Central memory CD8-positive, alpha-beta T cell (primary cell): Measurements from ENCODE around the gene APP.

Experiments
- ATAC-seq: fragments of 150-1000 bp; cut with Tn5 transposase; replicated peaks from 2 replicates; pipeline ENCODE4 v1.10.0; 2022; ENCODE audit warnings: mild to moderate bottlenecking, moderate FRiP score, moderate number of reproducible peaks; ENCODE audit not compliant: poor library complexity, severe bottlenecking; ENCODE audit errors: extremely low read depth
- DNase-seq, 2 donors: peaks; one replicate each; pipeline ENCODE4 v3.0.0; 2021; ENCODE audit warnings: low spot score in 2 of 2
- H3K27ac Mint-ChIP-seq: one replicate; pipeline ENCODE4 v1.8.0; 2022; ENCODE audit warnings: low read depth, mild to moderate bottlenecking, moderate library complexity, mixed read lengths
- H3K27me3 Mint-ChIP-seq: one replicate; pipeline ENCODE4 v1.8.0; 2022; ENCODE audit warnings: mixed read lengths
- H3K36me3 Mint-ChIP-seq: one replicate; pipeline ENCODE4 v1.8.0; 2022; ENCODE audit warnings: mild to moderate bottlenecking, moderate library complexity, mixed read lengths; ENCODE audit not compliant: insufficient read depth
- H3K4me1 Mint-ChIP-seq: one replicate; pipeline ENCODE4 v1.8.0; 2022; ENCODE audit warnings: mixed read lengths
- H3K4me3 Mint-ChIP-seq: one replicate; pipeline ENCODE4 v1.8.0; 2022; ENCODE audit warnings: mild to moderate bottlenecking, moderate library complexity, mixed read lengths
- H3K9me3 Mint-ChIP-seq: one replicate; pipeline ENCODE4 v1.8.0; 2022; ENCODE audit warnings: mixed read lengths

The APP gene

GRCh38 chr21:25896501-25897056 lies 274.0 kb downstream of the APP start:
- H3K4me1 Mint-ChIP-seq = no peaks in the 10 kb centered on the region
- no peaks in the 10 kb centered on the region for H3K9me3 Mint-ChIP-seq
- ATAC-seq = no peak
- no peak overlapping the region for H3K4me3 Mint-ChIP-seq
- H3K36me3 Mint-ChIP-seq = peaks cover 3% of the 10 kb centered on the region
- DNase-seq = no peak
- H3K27ac Mint-ChIP-seq = no peak overlapping the region
- H3K27me3 Mint-ChIP-seq = peaks cover 13% of the 10 kb centered on the region

- no peak overlapping the region for H3K4me3 Mint-ChIP-seq
- H3K4me1 Mint-ChIP-seq = no peaks in the 10 kb centered on the region
- H3K36me3 Mint-ChIP-seq = no peaks in the 10 kb centered on the region
- DNase-seq (no peak), ATAC-seq (no peak)
- peaks cover 13% of the 10 kb centered on the region for H3K27me3 Mint-ChIP-seq
- H3K27ac Mint-ChIP-seq = no peak overlapping the region
- H3K9me3 Mint-ChIP-seq = no peaks in the 10 kb centered on the region
Measured at GRCh38 chr21:25895565-25896205, 274.9 kb downstream of the APP start.

- H3K9me3 Mint-ChIP-seq = no peaks in the 10 kb centered on the region
- H3K27ac Mint-ChIP-seq = no peak overlapping the region
- no peak for DNase-seq
- no peaks in the 10 kb centered on the region for H3K36me3 Mint-ChIP-seq
- no peaks in the 10 kb centered on the region for H3K4me1 Mint-ChIP-seq
- no peak for ATAC-seq
- H3K27me3 Mint-ChIP-seq = peaks cover 16% of the 10 kb centered on the region
- no peak overlapping the region for H3K4me3 Mint-ChIP-seq
Measured at GRCh38 chr21:25893191-25893590, 277.4 kb downstream of the APP start.

- Mint-ChIP-seq H3K4me3 (no peak overlapping the region), H3K4me1 (no peaks in the 10 kb centered on the region), H3K9me3 (no peaks in the 10 kb centered on the region), H3K27ac (no peak overlapping the region), H3K36me3 (no peaks in the 10 kb centered on the region), H3K27me3 (peaks cover 28% of the 10 kb centered on the region)
- no peak for ATAC-seq
- no peak for DNase-seq
Measured at GRCh38 chr21:25891596-25891995, 279.0 kb downstream of the APP start.

- ATAC-seq (no peak), DNase-seq (no peak)
- Mint-ChIP-seq H3K4me3 (no peak overlapping the region), H3K27ac (no peak overlapping the region), H3K27me3 (peaks cover 32% of the 10 kb centered on the region), H3K4me1 (no peaks in the 10 kb centered on the region), H3K36me3 (peaks cover 2% of the 10 kb centered on the region), H3K9me3 (no peaks in the 10 kb centered on the region)
Measured at GRCh38 chr21:25890001-25890400, 280.6 kb downstream of the APP start.

GRCh38 chr21:25888711-25889110 lies 281.9 kb downstream of the APP start:
- Mint-ChIP-seq H3K27me3 (peaks cover 32% of the 10 kb centered on the region), H3K36me3 (peaks cover 2% of the 10 kb centered on the region), H3K4me3 (no peak overlapping the region), H3K27ac (no peak overlapping the region), H3K4me1 (no peaks in the 10 kb centered on the region), H3K9me3 (no peaks in the 10 kb centered on the region)
- DNase-seq (no peak), ATAC-seq (no peak)

- Mint-ChIP-seq H3K27me3 (peaks cover 32% of the 10 kb centered on the region), H3K36me3 (peaks cover 4% of the 10 kb centered on the region), H3K9me3 (no peaks in the 10 kb centered on the region), H3K27ac (no peak overlapping the region), H3K4me3 (no peak overlapping the region), H3K4me1 (no peaks in the 10 kb centered on the region)
- DNase-seq = no peak
- no peak for ATAC-seq
Measured at GRCh38 chr21:25887646-25888306, 282.8 kb downstream of the APP start.

- Mint-ChIP-seq H3K36me3 (peaks cover 4% of the 10 kb centered on the region), H3K27ac (no peak overlapping the region), H3K4me1 (no peaks in the 10 kb centered on the region), H3K4me3 (no peak overlapping the region), H3K9me3 (no peaks in the 10 kb centered on the region), H3K27me3 (peaks cover 36% of the 10 kb centered on the region)
- DNase-seq = no peak
- ATAC-seq = no peak
Measured at GRCh38 chr21:25887166-25887565, 283.4 kb downstream of the APP start.

- H3K9me3 Mint-ChIP-seq = no peaks in the 10 kb centered on the region
- peaks cover 4% of the 10 kb centered on the region for H3K36me3 Mint-ChIP-seq
- no peaks in the 10 kb centered on the region for H3K4me1 Mint-ChIP-seq
- no peak overlapping the region for H3K27ac Mint-ChIP-seq
- no peak overlapping the region for H3K4me3 Mint-ChIP-seq
- DNase-seq = no peak
- H3K27me3 Mint-ChIP-seq = peaks cover 40% of the 10 kb centered on the region
- no peak for ATAC-seq
Measured at GRCh38 chr21:25885880-25886279, 284.7 kb downstream of the APP start.

GRCh38 chr21:25885405-25885804 lies 285.2 kb downstream of the APP start:
- ATAC-seq = no peak
- Mint-ChIP-seq H3K9me3 (no peaks in the 10 kb centered on the region), H3K27ac (no peak overlapping the region), H3K4me3 (no peak overlapping the region), H3K4me1 (no peaks in the 10 kb centered on the region), H3K36me3 (peaks cover 4% of the 10 kb centered on the region), H3K27me3 (peaks cover 40% of the 10 kb centered on the region)
- no peak for DNase-seq

GRCh38 chr21:25884311-25884710 lies 286.3 kb downstream of the APP start:
- H3K36me3 Mint-ChIP-seq = peaks cover 4% of the 10 kb centered on the region
- no peaks in the 10 kb centered on the region for H3K9me3 Mint-ChIP-seq
- no peak overlapping the region for H3K27ac Mint-ChIP-seq
- no peak overlapping the region for H3K4me3 Mint-ChIP-seq
- DNase-seq = no peak
- H3K27me3 Mint-ChIP-seq = peaks cover 36% of the 10 kb centered on the region
- H3K4me1 Mint-ChIP-seq = no peaks in the 10 kb centered on the region
- ATAC-seq = no peak

- no peaks in the 10 kb centered on the region for H3K4me1 Mint-ChIP-seq
- peaks cover 4% of the 10 kb centered on the region for H3K36me3 Mint-ChIP-seq
- no peak overlapping the region for H3K27ac Mint-ChIP-seq
- H3K27me3 Mint-ChIP-seq = peaks cover 13% of the 10 kb centered on the region
- H3K9me3 Mint-ChIP-seq = no peaks in the 10 kb centered on the region
- ATAC-seq (no peak), DNase-seq (peak; percentile 14 to 31)
- H3K4me3 Mint-ChIP-seq = no peak overlapping the region
Measured at GRCh38 chr21:25881524-25882376, 288.8 kb downstream of the APP start.
